ENCODE results near the gene ACAD8.

DNA sequence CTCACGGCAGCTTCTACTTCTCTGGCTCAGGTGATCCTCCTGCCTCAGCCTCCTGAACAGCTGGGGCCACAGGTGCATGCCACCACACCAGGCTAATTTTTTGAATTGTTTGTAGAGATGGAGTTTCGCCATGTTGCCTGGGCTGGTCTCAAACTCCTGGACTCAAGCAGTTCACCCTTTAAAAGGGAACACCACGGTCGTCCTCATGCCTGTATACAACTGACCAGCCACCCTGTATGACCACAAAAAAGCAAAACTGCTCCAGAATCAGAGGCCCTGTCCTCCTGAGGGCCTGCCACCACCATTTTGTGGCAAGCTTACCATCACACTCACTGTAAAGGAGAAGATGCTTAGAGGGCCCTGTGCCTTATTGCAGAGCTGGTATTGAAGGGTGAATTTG is 25.0 kb downstream of the ACAD8 start:
- TF ChIP-seq, protein P1, sequence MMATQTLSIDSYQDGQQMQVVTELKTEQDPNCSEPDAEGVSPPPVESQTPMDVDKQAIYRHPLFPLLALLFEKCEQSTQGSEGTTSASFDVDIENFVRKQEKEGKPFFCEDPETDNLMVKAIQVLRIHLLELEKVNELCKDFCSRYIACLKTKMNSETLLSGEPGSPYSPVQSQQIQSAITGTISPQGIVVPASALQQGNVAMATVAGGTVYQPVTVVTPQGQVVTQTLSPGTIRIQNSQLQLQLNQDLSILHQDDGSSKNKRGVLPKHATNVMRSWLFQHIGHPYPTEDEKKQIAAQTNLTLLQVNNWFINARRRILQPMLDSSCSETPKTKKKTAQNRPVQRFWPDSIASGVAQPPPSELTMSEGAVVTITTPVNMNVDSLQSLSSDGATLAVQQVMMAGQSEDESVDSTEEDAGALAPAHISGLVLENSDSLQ (IDR thresholded peaks at IDR 0.05) = no peak
- TF ChIP-seq FOXM1 (IDR thresholded peaks at IDR 0.05; ENCODE audit: borderline replicate concordance) = no peak
- TF ChIP-seq FOXA1 (IDR thresholded peaks at IDR 0.05) = no peak
- TF ChIP-seq SUZ12 (IDR thresholded peaks at IDR 0.05) = no peak

Measured in HEK293T (cell line).